ENCODE results near the gene RPTOR. TPM values are rescaled to one million over a fixed set of nuclear protein-coding genes. Genes with fewer than 3 reads are reported as not detected.

The RPTOR gene
- total RNA-seq, 1 experiment from 2014 or later = 25.1 TPM

DNA sequence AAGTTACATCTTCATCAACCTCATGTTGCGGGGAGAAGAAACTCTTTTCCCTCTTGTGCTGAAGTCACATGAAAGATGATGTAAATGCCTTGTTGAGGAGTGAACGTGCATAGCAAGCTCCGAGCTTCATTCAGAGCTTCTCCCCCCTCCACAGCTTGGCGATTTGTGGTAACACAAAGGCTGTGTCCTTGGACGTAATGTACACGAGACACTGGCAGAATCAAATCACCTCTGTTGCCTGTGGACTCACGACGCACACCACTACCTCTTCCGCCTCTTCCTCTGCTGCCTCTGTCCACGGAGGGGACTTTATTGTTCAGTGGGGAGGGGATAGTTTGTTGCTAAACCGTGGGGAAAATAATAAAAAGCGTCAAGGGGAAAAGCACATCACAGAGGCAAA is 392.1 kb downstream of the RPTOR start:
- H3K27me3 Mint-ChIP-seq (ENCODE audit: low read depth) = peaks cover 14% of the 10 kb centered on the region

More for the DNA sequence above, 392.1 kb downstream of the RPTOR start:
- Mint-ChIP-seq H3K27ac (no peak overlapping the region), H3K9me3 (no peaks in the 10 kb centered on the region), H3K36me3 (ENCODE audit: insufficient read depth in 1 of 3, low read depth in 3 of 3) (no peaks in the 10 kb centered on the region), H3K4me3 (no peak overlapping the region), H3K4me1 (peaks cover 3 to 21% of the 10 kb centered on the region in 2 experiments)
- no peak overlapping the region for H3K4me2 ChIP-seq (ENCODE audit: insufficient read depth, insufficient read length, low read length)
- H4K8ac ChIP-seq (replicated peaks; ENCODE audit: insufficient read length, low read depth, low read length) = no peak overlapping the region
- H3K27me3 ChIP-seq (ENCODE audit: insufficient read depth, low read length) = no peaks in the 10 kb centered on the region
- H3K18ac ChIP-seq (ENCODE audit: insufficient read length, low read depth, low read length) = no peak overlapping the region
- no peak overlapping the region for H2BK120ac ChIP-seq (ENCODE audit: low read depth, low read length, poor library complexity, severe bottlenecking)
- no peak overlapping the region for H3K27ac ChIP-seq (ENCODE audit: insufficient read length, low read depth, low read length)
- H3K56ac ChIP-seq (ENCODE audit: insufficient read length, low read depth, low read length) = no peak overlapping the region
- H2BK5ac ChIP-seq (ENCODE audit: insufficient read length, low read length) = no peak overlapping the region
- H3K79me1 ChIP-seq (ENCODE audit: insufficient read depth, low read depth, low read length, poor library complexity, severe bottlenecking) = no peaks in the 10 kb centered on the region
- no peak for DNase-seq
- no peak overlapping the region for H4K91ac ChIP-seq (ENCODE audit: insufficient read length, low read depth, low read length)
- no CpG with 5 or more reads among the region's 12 CpGs for WGBS (ENCODE audit: extremely low coverage, insufficient read length, low lambda C conversion rate)
- H4K5ac ChIP-seq (ENCODE audit: insufficient read length, low read depth, low read length) = no peak overlapping the region
- TF ChIP-seq CTCF (conservative IDR thresholded peaks at IDR 0.05) = no peak
- H3T11ph ChIP-seq (ENCODE audit: low read length) = no peak overlapping the region
- H2BK15ac ChIP-seq (ENCODE audit: low read depth, low read length) = no peak overlapping the region
- H4K20me1 ChIP-seq (ENCODE audit: control insufficient read depth, insufficient read depth, insufficient read length) = peaks cover 2% of the 10 kb centered on the region
- no peak overlapping the region for H2AFZ ChIP-seq (ENCODE audit: low read length)
- H3K4ac ChIP-seq (ENCODE audit: low read depth, low read length) = no peak overlapping the region
- no peak overlapping the region for H2BK20ac ChIP-seq (ENCODE audit: low read depth, low read length, poor library complexity, severe bottlenecking)
- H3K79me2 ChIP-seq (ENCODE audit: insufficient read depth, low read length) = no peaks in the 10 kb centered on the region
- no peaks in the 10 kb centered on the region for H3K9me3 ChIP-seq (ENCODE audit: control insufficient read depth, low read depth, low read length)
- H2BK12ac ChIP-seq (ENCODE audit: insufficient read length, low read depth, low read length) = no peak overlapping the region
- no peaks in the 10 kb centered on the region for H3K23me2 ChIP-seq (ENCODE audit: insufficient read length, low read depth, low read length, poor library complexity, severe bottlenecking)
- H2AK5ac ChIP-seq (ENCODE audit: insufficient read length, low read length) = no peak overlapping the region
- no peaks in the 10 kb centered on the region for H3K4me1 ChIP-seq (ENCODE audit: insufficient read depth, low read length)
- H3K23ac ChIP-seq (ENCODE audit: insufficient read length, low read depth, low read length) = no peak overlapping the region
- no peak overlapping the region for H3K9ac ChIP-seq (ENCODE audit: extremely low read depth, insufficient read length, low read length)
- no peak overlapping the region for H3K14ac ChIP-seq (ENCODE audit: insufficient read depth, low read length)

Data from H9 (cell line).